HEK293 (cell line): ENCODE data around the gene PITX1.

ENCODE experiments used
- ELK4 ChIP-seq: IDR thresholded peaks from 2 replicates; pipeline ENCODE4 v1.6.1; 2011; ENCODE audit warnings: mild to moderate bottlenecking, low read depth, low read length, borderline replicate concordance
- SP7 ChIP-seq: fragments of 450-650 bp; formaldehyde crosslinking; IDR thresholded peaks from 2 replicates; pipeline ENCODE4 v1.5.1; 2016; ENCODE audit warnings: missing biosample characterization, missing genetic modification characterization
- YY1 ChIP-seq: fragments of 450-650 bp; formaldehyde crosslinking; IDR thresholded peaks from 2 replicates; pipeline ENCODE4 v1.5.1; 2018; ENCODE audit warnings: missing biosample characterization, missing genetic modification characterization
- ZBTB11 ChIP-seq: fragments of 450-650 bp; formaldehyde crosslinking; conservative IDR thresholded peaks from 2 replicates; pipeline ENCODE4 v1.5.1; 2016; ENCODE audit warnings: low read depth, missing biosample characterization, missing genetic modification characterization
- ZNF169 ChIP-seq: fragments of 450-650 bp; formaldehyde crosslinking; IDR thresholded peaks from 2 replicates; pipeline ENCODE4 v1.5.1; 2016; ENCODE audit warnings: missing biosample characterization, missing genetic modification characterization
- ZNF211 ChIP-seq: fragments of 450-650 bp; formaldehyde crosslinking; IDR thresholded peaks from 2 replicates; pipeline ENCODE4 v1.5.1; 2016; ENCODE audit warnings: low read depth, missing biosample characterization, missing genetic modification characterization
- ZNF24 ChIP-seq: fragments of 450-650 bp; formaldehyde crosslinking; IDR thresholded peaks from 2 replicates; pipeline ENCODE4 v1.5.1; 2016; ENCODE audit warnings: missing biosample characterization, missing genetic modification characterization
- ZNF280C ChIP-seq: fragments of 450-650 bp; formaldehyde crosslinking; IDR thresholded peaks from 2 replicates; pipeline ENCODE4 v1.5.1; 2016; ENCODE audit warnings: missing biosample characterization, missing genetic modification characterization
- ZNF341 ChIP-seq: fragments of 450-650 bp; formaldehyde crosslinking; IDR thresholded peaks from 2 replicates; pipeline ENCODE4; 2016; ENCODE audit warnings: low read depth, missing biosample characterization, missing genetic modification characterization
- ZNF558 ChIP-seq: fragments of 450-650 bp; formaldehyde crosslinking; IDR thresholded peaks from 2 replicates; pipeline ENCODE4 v1.5.1; 2016; ENCODE audit warnings: missing biosample characterization, missing genetic modification characterization
- ZNF747 ChIP-seq: fragments of 450-650 bp; formaldehyde crosslinking; IDR thresholded peaks from 2 replicates; pipeline ENCODE4 v1.5.1; 2016; ENCODE audit warnings: missing biosample characterization, missing genetic modification characterization

PITX1 gene

GRCh38 chr5:134979416-134979815, 54.6 kb downstream of the PITX1 start (continued):
- TF ChIP-seq ZBTB11 (no peak), ZNF280C (tag by site-specific recombination) (no peak), ELK4 (no peak), ZNF211 (tag by site-specific recombination) (no peak), ZNF341 (tag by site-specific recombination) (no peak), ZNF24 (no peak), SP7 (no peak), ZNF747 (tag by site-specific recombination) (no peak), YY1 (tag by site-specific recombination) (no peak), ZNF169 (tag by site-specific recombination) (no peak), ZNF558 (tag by site-specific recombination) (no peak)
